NT2/D1 (cell line): Measurements from ENCODE around the gene CCDC7.
"Not testable (repeated sequence)": the region's sequence is repeated elsewhere in the genome, so short reads cannot be mapped to it uniquely, and the experiment has no call there.

ENCODE experiments used
- DNase-seq: peaks from one replicate; pipeline ENCODE4 v3.0.0-alpha.2; 2011; ENCODE audit warnings: low read depth, low spot score
- H3K27me3 ChIP-seq: 2 replicates; pipeline ENCODE4 v1.6.0; 2011; ENCODE audit warnings: mild to moderate bottlenecking; ENCODE audit not compliant: insufficient read length, insufficient read depth
- H3K36me3 ChIP-seq: 2 replicates; pipeline ENCODE4 v1.6.1; 2011; ENCODE audit warnings: mild to moderate bottlenecking, low read length, mixed read lengths; ENCODE audit not compliant: insufficient read depth, insufficient read length
- H3K4me1 ChIP-seq: 2 replicates; pipeline ENCODE4 v1.5.1; 2011; ENCODE audit not compliant: insufficient read depth, insufficient read length
- H3K4me3 ChIP-seq: 2 replicates; pipeline ENCODE4 v1.5.1; 2011; ENCODE audit warnings: low read depth; ENCODE audit not compliant: insufficient read length
- H3K9ac ChIP-seq: 2 replicates; pipeline ENCODE4 v1.6.0; 2011; ENCODE audit warnings: low read depth; ENCODE audit not compliant: insufficient read length
- H3K9me3 ChIP-seq: 2 replicates; pipeline ENCODE4 v1.5.1; 2011; ENCODE audit warnings: mild to moderate bottlenecking, low read length; ENCODE audit not compliant: insufficient read depth
- SUZ12 ChIP-seq: IDR thresholded peaks from 2 replicates; pipeline ENCODE4 v1.6.1; 2011; ENCODE audit not compliant: insufficient read length, insufficient read depth; ENCODE audit errors: extremely low read depth
- YY1 ChIP-seq: IDR thresholded peaks from 2 replicates; pipeline ENCODE4 v1.6.1; 2011; ENCODE audit not compliant: insufficient read length, insufficient read depth
- ZNF274 ChIP-seq: IDR thresholded peaks from 2 replicates; pipeline ENCODE4 v1.6.1; 2011; ENCODE audit warnings: mild to moderate bottlenecking, low read depth, low read length

The CCDC7 gene

DNA sequence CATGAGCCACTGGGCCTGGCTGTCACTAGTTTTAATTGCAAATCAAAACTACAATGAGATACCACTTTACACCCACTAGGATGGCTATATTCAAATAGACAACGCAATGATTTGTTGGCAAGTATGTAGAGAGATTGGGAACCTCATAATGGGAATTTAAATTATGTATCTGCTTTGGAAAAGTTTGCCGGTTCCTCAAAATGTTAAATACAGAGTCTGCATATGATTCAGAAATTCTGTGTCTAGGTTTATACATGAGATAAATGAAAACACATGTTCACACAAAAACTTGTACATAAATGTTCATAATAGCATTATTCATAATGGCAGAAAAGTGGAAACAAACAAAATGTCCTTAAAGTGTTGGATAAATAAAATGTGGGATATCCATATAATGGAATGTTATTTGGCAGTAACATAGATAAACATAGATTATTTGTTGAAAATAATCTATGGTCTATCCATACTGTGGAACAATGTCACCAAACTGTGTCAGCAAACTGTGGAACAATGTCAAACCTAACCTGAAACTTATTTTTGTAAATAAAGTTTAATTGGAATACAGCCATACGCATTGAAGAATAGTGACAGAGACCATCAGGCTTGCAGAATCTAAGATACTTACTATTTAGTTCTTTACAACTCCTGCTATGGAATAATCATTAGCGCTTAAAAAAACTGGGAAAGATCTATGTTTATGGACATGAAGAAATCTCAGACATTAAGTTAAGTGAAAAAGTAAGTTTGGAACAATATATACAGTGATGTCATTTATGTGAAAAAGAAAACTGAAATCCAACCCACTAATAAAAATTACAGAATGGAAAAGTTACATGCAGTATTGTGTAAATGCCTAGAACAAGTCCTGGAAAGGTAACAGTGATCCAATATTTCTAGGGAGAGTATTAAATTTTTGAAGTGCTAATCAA, 70.9 kb downstream of the CCDC7 start:
- no peaks in the 10 kb centered on the region for H3K36me3 ChIP-seq
- H3K9ac ChIP-seq = no peak overlapping the region
- no peaks in the 10 kb centered on the region for H3K9me3 ChIP-seq
- no peak for TF ChIP-seq ZNF274
- no peak for TF ChIP-seq SUZ12
- TF ChIP-seq YY1 = no peak
- no peaks in the 10 kb centered on the region for H3K4me1 ChIP-seq
- no peaks in the 10 kb centered on the region for H3K27me3 ChIP-seq
- no peak overlapping the region for H3K4me3 ChIP-seq
- no peak for DNase-seq

DNA sequence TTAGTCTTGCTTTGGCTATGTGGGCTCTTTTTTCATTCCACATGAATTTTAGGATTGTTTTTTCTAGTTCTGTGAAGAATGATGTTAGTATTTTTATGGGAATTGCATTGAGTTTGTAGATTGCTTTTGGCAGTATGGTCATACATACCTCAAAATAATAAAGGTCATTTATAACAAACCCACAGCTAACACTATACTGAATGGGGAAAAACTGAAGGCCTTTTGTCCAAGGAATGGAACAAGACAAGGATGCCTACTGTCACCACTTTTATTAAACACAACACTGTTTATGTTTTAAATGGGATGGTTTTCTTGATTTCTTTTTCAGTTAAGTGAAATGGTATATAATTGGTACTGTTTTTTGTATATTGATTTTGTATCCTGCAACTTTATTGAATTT, 84.3 kb downstream of the CCDC7 start:
- no peak for DNase-seq
- Histone ChIP-seq H3K9me3 (no peaks in the 10 kb centered on the region), H3K4me3 (no peak overlapping the region), H3K36me3 (no peaks in the 10 kb centered on the region), H3K27me3 (no peaks in the 10 kb centered on the region), H3K4me1 (no peaks in the 10 kb centered on the region), H3K9ac (no peak overlapping the region)
- TF ChIP-seq ZNF274 = no peak
- no peak for TF ChIP-seq YY1
- no peak for TF ChIP-seq SUZ12

DNA sequence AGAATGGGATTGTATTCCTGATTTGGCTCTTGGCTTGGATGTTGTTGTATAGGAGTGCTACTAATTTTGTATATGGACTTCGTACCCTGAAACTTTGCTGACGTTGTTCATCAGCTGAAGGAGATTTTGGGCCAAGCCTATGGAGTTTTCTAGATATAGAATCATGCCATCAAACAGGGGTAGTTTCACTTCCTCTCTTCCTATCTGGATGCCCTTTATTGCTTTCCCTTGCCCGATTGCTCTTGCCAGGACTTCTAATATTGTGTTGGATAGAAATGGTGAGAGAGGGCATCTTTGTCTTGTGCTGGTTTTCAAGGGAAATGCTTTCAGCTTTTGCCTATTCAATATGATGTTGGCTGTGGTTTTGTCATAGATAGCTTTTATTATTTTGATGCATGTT, 92.3 kb downstream of the CCDC7 start:
- H3K4me3 ChIP-seq = no peak overlapping the region
- DNase-seq = no peak
- no peak for TF ChIP-seq YY1

DNA sequence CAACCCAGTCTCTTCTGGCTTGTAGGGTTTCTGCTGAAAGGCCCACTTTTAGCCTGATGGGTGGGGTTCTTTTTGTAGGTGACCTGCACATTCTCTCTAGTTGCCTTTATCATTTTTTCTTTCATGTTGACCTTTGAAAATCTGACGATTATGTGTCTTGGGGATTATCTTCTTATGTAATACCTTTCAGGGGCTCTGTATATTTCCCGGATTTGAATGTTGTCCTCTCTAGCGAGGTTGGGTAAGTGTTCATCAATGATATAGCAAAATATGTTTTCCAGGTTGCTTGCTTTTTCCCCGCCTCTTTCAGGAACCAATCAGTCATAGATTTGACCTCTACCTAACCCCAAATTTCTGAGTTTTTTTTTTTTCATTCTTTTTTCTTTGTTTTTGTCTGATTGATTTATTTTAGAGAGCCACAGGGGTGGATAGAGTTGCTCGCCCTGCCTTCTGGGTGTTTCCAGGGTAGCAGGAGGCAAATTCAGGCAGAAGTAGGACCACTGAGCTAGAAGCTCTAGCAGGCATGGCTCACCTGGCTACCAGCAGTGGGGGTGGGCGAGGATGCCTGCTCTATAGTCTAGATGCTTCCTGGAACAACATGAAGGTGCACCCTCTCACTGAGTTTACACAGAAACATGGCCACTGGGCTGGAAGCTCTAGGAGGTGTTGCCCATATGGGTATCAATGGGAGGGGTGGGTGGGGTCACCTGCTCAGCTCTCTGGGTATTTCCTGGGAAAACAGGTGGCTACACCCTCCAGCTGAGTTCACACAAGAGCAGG, 94.9 kb downstream of the CCDC7 start:
- TF ChIP-seq SUZ12 (no peak), ZNF274 (no peak), YY1 (no peak)
- no peaks in the 10 kb centered on the region for H3K27me3 ChIP-seq
- no peaks in the 10 kb centered on the region for H3K4me1 ChIP-seq
- no peaks in the 10 kb centered on the region for H3K9me3 ChIP-seq
- H3K4me3 ChIP-seq = no peak overlapping the region
- no peak overlapping the region for H3K9ac ChIP-seq
- H3K36me3 ChIP-seq = no peaks in the 10 kb centered on the region
- no peak for DNase-seq

More for the DNA sequence above, 92.3 kb downstream of the CCDC7 start:
- Histone ChIP-seq H3K9me3 (no peaks in the 10 kb centered on the region), H3K4me1 (no peaks in the 10 kb centered on the region), H3K9ac (no peak overlapping the region), H3K36me3 (no peaks in the 10 kb centered on the region), H3K27me3 (no peaks in the 10 kb centered on the region)

DNA sequence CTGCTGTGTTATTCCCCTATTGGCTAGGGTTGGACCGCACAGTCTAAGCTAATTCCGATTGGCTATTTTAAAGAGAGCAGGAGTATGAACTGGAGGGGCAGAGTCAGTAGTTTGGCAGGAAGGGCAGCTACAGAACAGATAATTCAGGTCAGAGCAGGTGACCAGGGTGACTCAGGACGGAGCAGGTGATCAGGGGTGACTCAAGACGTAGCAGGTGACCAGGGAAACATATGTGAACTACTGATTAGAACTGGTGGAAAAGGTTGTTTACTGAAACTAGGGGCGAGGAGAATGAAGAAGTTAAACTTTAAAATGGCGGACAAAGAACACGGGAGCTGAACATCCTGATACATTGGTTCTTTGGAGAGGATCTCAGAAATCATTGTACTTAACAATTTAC, 102.3 kb downstream of the CCDC7 start:
- no peak overlapping the region for H3K4me3 ChIP-seq
- H3K36me3 ChIP-seq = no peaks in the 10 kb centered on the region
- no peaks in the 10 kb centered on the region for H3K27me3 ChIP-seq
- TF ChIP-seq ZNF274 = no peak
- TF ChIP-seq SUZ12 = no peak
- TF ChIP-seq YY1 = no peak
- no peak overlapping the region for H3K9ac ChIP-seq
- DNase-seq = no peak
- no peaks in the 10 kb centered on the region for H3K4me1 ChIP-seq
- H3K9me3 ChIP-seq = no peaks in the 10 kb centered on the region

DNA sequence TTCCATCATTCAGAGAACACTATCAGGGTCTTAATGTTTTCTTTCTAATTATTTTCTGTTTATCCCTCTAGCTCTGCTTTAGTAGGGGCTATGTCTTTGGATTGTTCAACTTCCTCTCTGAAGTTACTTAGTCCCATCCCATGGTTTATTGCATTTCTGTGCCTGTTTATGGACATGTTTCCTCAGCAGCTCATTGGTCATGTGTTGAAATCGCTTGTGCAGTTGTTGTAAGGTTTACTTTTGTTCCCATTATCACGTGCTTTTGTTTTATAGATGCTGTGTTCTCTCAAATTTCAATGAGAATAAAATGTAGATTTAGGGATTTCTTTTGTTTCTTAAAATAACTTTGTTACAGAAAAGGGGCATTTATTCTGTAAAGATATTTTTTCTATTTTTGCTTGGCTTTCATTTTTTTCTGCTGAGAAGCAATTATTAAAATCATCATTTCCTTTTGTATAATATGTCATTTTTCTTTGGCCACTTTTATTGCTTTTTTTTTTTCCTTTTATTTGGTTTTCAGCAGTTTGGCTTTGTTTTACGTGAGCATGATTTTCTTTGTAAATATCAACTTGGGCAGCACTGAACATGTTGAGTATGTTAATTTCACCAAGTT, 110.9 kb downstream of the CCDC7 start:
- H3K4me3 ChIP-seq = no peak overlapping the region
- no peaks in the 10 kb centered on the region for H3K36me3 ChIP-seq
- no peak for DNase-seq
- H3K4me1 ChIP-seq = no peaks in the 10 kb centered on the region
- no peak overlapping the region for H3K9ac ChIP-seq
- H3K27me3 ChIP-seq = no peaks in the 10 kb centered on the region
- TF ChIP-seq SUZ12 (no peak), YY1 (no peak), ZNF274 (no peak)
- H3K9me3 ChIP-seq = 0 out of 2 replicates have a peak, but pooled peaks cover 10% of the 10 kb centered on the region

DNA sequence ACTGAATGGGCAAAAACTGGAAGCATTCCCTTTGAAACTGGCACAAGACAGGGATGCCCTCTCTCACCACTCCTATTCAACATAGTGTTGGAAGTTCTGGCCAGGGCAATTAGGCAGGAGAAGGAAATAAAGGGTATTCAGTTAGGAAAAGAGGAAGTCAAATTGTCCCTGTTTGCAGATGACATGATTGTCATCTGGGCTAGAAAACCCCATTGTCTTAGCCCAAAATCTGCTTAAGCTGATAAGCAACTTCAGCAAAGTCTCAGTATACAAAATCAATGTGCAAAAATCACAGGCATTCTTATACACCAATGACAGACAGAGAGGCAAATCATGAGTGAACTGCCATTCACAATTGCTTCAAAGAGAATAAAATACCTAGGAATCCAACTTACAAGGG, 116.8 kb downstream of the CCDC7 start:
- not testable (repeated sequence) for H3K36me3 ChIP-seq, H3K9ac ChIP-seq, DNase-seq, H3K4me3 ChIP-seq, H3K9me3 ChIP-seq, H3K4me1 ChIP-seq, H3K27me3 ChIP-seq
